HEK293T (cell line): ENCODE measurements around the gene MMP11.

Experiments used
- ARNT ChIP-seq: fragments of 450-650 bp; IDR thresholded peaks from 2 replicates; pipeline ENCODE4 v1.6.1; 2017; ENCODE audit warnings: mild to moderate bottlenecking
- BHLHE40 ChIP-seq: fragments of 450-650 bp; IDR thresholded peaks from 2 replicates; pipeline ENCODE4 v1.6.1; 2016; ENCODE audit warnings: mild to moderate bottlenecking, moderate library complexity, borderline replicate concordance
- CTBP1 ChIP-seq: fragments of 450-650 bp; IDR thresholded peaks from 2 replicates; pipeline ENCODE4 v1.6.1; 2016; ENCODE audit warnings: borderline replicate concordance
- ELF4 ChIP-seq: fragments of 450-650 bp; IDR thresholded peaks from 2 replicates; pipeline ENCODE4 v1.6.1; 2017; ENCODE audit warnings: antibody characterized with exemption
- FOXA1 ChIP-seq: fragments of 450-650 bp; IDR thresholded peaks from 2 replicates; pipeline ENCODE4 v1.6.1; 2016; ENCODE audit warnings: mild to moderate bottlenecking
- FOXK2 ChIP-seq: fragments of 450-650 bp; IDR thresholded peaks from 2 replicates; pipeline ENCODE4 v1.6.1; 2016; ENCODE audit warnings: mild to moderate bottlenecking
- FOXM1 ChIP-seq: fragments of 450-650 bp; IDR thresholded peaks from 2 replicates; pipeline ENCODE4 v1.6.1; 2017; ENCODE audit warnings: mild to moderate bottlenecking, borderline replicate concordance
- HDGF ChIP-seq: fragments of 450-650 bp; IDR thresholded peaks from 2 replicates; pipeline ENCODE4 v1.6.1; 2017; ENCODE audit warnings: antibody characterized with exemption, borderline replicate concordance
- L3MBTL2 ChIP-seq: fragments of 450-650 bp; conservative IDR thresholded peaks from 2 replicates; pipeline ENCODE4 v1.6.1; 2016; ENCODE audit warnings: mild to moderate bottlenecking
- LEF1 ChIP-seq: fragments of 450-650 bp; IDR thresholded peaks from 2 replicates; pipeline ENCODE4 v1.6.1; 2017; ENCODE audit warnings: mild to moderate bottlenecking, borderline replicate concordance
- NFRKB ChIP-seq: fragments of 450-650 bp; IDR thresholded peaks from 2 replicates; pipeline ENCODE4 v1.6.1; 2016; ENCODE audit warnings: mild to moderate bottlenecking, moderate library complexity
- SP1 ChIP-seq: fragments of 450-650 bp; IDR thresholded peaks from 2 replicates; pipeline ENCODE4 v1.6.1; 2017
- SUZ12 ChIP-seq: fragments of 450-650 bp; IDR thresholded peaks from 2 replicates; pipeline ENCODE4 v1.6.1; 2016; ENCODE audit warnings: mild to moderate bottlenecking
- ZNF384 ChIP-seq: fragments of 450-650 bp; IDR thresholded peaks from 2 replicates; pipeline ENCODE4 v1.6.1; 2016

DNA sequence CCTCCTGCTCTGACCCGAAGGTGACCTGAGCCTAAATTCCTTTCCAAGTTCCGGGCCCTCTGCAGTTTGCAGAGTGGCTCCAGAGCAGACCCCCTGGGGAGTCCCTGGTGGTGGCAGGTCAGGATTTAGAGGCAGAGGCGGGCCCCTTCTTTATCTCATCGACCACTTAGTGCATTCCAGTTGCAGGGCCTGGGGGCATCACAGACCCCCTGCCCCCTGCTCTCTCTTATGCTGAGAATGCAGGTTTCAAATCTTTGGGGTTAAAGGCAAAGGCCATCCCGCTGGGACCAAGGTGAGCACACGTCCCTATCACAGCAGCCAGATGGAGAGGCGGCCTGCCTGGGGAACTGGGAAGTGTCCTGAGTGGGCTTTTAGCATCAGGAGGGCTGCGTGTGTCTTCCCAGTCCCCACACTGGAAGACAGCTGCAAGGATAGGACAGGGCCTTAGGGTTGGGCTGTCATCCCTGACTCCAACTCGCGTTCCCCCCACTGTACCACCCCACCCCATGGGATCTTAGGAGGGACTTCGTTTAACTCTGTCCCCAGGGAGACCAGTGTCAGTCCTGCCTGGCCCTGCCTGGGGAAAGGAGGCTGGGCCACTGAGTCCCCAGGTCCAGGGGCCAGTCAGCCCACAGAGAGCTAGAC is 54.8 kb downstream of the MMP11 start:
- no peak for TF ChIP-seq CTBP1
- no peak for TF ChIP-seq BHLHE40
- TF ChIP-seq FOXK2, result no peak
- no peak for TF ChIP-seq HDGF
- TF ChIP-seq ZNF384, result no peak
- no peak for TF ChIP-seq SP1
- no peak for TF ChIP-seq FOXA1
- TF ChIP-seq SUZ12, result no peak
- no peak for TF ChIP-seq LEF1
- no peak for TF ChIP-seq ARNT
- TF ChIP-seq ELF4, result no peak
- TF ChIP-seq FOXM1, result no peak
- no peak for TF ChIP-seq NFRKB
- TF ChIP-seq L3MBTL2, result no peak
